ENCODE measurements around the gene NAV2. TPM values are rescaled to one million over a fixed set of nuclear protein-coding genes. Genes with fewer than 3 reads are reported as not detected.

The NAV2 gene
- total and polyA plus RNA-seq, 5 donors = 4.4 to 12.9 (median 8.6) TPM

DNA sequence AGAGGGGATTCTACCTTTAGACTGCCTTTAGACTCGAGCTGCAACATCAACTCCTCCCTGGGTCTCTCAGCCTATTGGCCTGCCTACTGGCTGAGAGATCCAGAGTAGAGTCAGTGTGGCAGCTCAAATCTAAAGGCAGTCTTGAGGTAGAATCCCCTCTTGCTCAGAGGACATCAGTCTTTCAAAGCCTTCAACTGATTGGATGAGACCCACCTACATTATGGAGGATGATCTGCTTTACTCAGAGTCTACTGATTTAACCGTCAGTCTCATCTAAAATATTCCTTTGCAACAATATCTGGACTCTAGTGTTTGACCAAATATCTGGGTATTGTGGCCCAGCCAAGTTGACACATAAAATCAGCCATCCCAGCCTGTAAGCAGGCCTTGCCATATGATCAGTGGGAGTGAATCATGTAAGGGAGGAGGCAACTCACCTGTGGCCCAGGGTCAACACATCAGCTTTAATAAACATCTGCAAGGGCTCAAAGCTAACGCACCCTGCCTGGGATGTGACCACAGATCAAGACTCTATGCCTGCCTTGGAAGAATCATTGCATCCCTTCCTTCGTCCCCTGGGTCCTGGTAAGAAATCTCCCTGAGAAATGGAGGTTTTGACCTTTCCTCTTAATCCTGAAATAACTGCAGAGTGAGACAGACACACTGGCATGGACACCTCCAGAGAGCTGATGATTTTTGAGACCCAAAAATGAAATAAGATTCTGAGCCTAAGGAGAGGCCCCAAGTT lies 249.6 kb downstream of the NAV2 start:
- Histone ChIP-seq H3K27ac (ENCODE audit: low read length) (no peak overlapping the region), H3K4me3 (ENCODE audit: low read length) (no peak overlapping the region), H3K9me3 (ENCODE audit: control insufficient read depth, low read length) (no peaks in the 10 kb centered on the region), H3K4me1 (ENCODE audit: control insufficient read depth, insufficient read depth, low read length) (peaks cover 3% of the 10 kb centered on the region), H3K27me3 (ENCODE audit: control insufficient read depth, insufficient read depth) (no peaks in the 10 kb centered on the region)
- no peak for ATAC-seq
- 96% methylated on average over 4 of the region's 4 CpGs for WGBS
- no peak for DNase-seq
- intact Hi-C loops (cut with DNase I) = no loop called here

DNA sequence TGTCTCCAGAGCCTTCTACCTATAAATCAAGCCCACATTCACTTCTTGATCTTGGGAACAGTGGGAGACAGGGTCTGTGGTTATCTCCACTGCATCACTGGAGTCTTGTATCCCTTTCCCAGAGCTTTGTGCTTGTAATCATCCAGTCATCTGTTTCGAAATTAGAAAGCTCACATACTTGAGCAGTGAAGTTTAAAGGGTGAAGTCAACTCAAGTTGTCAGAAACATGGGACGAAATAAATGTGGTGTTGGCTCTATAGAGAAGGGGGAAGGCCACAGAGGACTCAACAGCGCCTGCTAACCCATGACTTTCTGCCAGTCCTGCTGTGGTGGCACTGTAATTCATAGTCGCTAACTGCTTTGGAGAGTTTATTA lies 250.2 kb downstream of the NAV2 start:
- Histone ChIP-seq H3K9me3 (ENCODE audit: control insufficient read depth, low read length) (no peaks in the 10 kb centered on the region), H3K27ac (ENCODE audit: low read length) (no peak overlapping the region), H3K4me1 (ENCODE audit: control insufficient read depth, insufficient read depth, low read length) (peaks cover 3% of the 10 kb centered on the region), H3K27me3 (ENCODE audit: control insufficient read depth, insufficient read depth) (no peaks in the 10 kb centered on the region), H3K4me3 (ENCODE audit: low read length) (no peak overlapping the region)
- ATAC-seq (no peak), DNase-seq (no peak)
- 88% methylated on average over 4 of the region's 4 CpGs for WGBS
- intact Hi-C loops (cut with DNase I) = no loop called here

DNA sequence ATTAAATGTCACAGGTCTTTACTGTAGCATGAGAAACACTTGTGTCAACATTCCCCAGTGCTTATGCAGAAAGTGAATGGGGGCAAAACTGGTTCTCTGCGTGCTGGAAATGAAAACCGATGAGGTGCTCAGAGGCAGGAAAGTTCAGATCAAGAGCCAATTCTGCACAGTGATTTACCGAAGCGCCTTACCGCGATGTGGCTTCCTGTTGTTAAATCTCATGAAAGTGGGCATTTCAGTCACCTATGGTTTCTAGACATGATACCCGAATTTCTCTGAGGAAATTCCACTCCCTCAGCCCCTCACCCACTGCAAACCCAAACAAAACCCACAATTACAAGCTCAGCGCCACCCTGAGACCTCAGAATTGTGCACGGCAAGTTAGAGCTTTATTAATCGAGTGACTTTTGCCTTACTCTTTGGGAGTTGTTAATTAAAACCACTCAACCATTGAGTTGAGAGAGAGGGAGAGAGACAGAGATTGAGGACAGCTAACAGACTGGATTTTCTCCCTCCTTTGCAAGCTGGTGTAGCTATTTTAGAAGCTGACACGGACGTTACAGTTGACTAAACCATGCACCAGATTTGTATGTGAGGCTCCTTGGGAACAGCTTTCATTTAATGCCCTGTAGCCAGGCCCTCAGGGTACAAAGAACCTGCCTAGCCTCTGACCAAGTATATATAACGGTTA lies 251.2 kb downstream of the NAV2 start:
- WGBS = 86% methylated on average over 13 of the region's 13 CpGs
- Histone ChIP-seq H3K27ac (ENCODE audit: low read length) (no peak overlapping the region), H3K4me3 (ENCODE audit: low read length) (no peak overlapping the region), H3K9me3 (ENCODE audit: control insufficient read depth, low read length) (no peaks in the 10 kb centered on the region), H3K4me1 (ENCODE audit: control insufficient read depth, insufficient read depth, low read length) (no peaks in the 10 kb centered on the region), H3K27me3 (ENCODE audit: control insufficient read depth, insufficient read depth) (no peaks in the 10 kb centered on the region)
- no peak for DNase-seq
- intact Hi-C loops (cut with DNase I) = no loop called here
- ATAC-seq = no peak

DNA sequence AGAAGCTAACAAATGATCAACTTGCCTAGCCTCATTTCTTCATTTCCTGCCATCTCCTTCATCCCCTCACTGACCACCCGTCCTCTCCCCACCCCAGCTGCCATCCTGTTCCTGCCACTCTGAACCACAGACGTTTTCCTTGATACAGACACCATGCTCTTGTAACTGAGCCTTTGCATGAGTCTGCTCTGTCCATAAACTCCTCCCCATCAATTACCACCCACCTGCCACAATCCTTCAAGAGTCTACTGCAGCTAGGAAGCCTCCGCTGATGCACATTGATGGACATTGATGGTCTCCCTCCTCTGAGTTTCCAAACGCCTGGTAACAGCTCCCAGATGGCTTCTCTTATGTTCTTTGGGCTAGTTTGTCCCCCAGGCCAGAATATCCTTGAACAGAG lies 253.8 kb downstream of the NAV2 start:
- H3K27ac ChIP-seq (ENCODE audit: low read length) = no peak overlapping the region
- intact Hi-C loops (cut with DNase I) = no loop called here
- no peaks in the 10 kb centered on the region for H3K4me1 ChIP-seq (ENCODE audit: control insufficient read depth, insufficient read depth, low read length)
- no peaks in the 10 kb centered on the region for H3K9me3 ChIP-seq (ENCODE audit: control insufficient read depth, low read length)
- ATAC-seq = no peak
- WGBS = 77% methylated on average over 4 of the region's 4 CpGs
- H3K27me3 ChIP-seq (ENCODE audit: control insufficient read depth, insufficient read depth) = no peaks in the 10 kb centered on the region
- no peak overlapping the region for H3K4me3 ChIP-seq (ENCODE audit: low read length)
- no peak for DNase-seq

DNA sequence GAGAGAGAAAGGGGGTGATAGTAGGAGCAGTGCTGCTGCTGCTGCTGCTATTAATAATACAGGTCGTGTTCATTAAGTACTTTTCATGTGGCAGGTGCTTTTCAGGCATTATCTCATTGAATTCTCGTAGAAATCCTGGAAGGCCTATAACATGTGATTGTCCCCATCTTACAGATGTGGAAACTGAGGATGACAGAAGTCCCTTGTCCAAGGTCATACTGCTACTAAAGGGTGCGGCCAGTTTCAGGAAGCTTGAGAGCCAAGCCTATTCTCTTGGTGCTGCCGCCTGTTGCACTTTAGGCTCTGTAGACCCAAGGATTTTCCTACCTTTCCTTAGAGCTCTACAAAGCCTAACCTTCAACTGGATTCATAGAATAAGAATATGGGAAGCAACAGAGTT lies 254.3 kb downstream of the NAV2 start:
- H3K27me3 ChIP-seq (ENCODE audit: control insufficient read depth, insufficient read depth) = no peaks in the 10 kb centered on the region
- no peak overlapping the region for H3K27ac ChIP-seq (ENCODE audit: low read length)
- H3K9me3 ChIP-seq (ENCODE audit: control insufficient read depth, low read length) = no peaks in the 10 kb centered on the region
- WGBS = 94% methylated on average over 4 of the region's 4 CpGs
- intact Hi-C loops (cut with DNase I) = no loop called here
- DNase-seq (no peak), ATAC-seq (no peak)
- H3K4me1 ChIP-seq (ENCODE audit: control insufficient read depth, insufficient read depth, low read length) = no peaks in the 10 kb centered on the region
- H3K4me3 ChIP-seq (ENCODE audit: low read length) = no peak overlapping the region

DNA sequence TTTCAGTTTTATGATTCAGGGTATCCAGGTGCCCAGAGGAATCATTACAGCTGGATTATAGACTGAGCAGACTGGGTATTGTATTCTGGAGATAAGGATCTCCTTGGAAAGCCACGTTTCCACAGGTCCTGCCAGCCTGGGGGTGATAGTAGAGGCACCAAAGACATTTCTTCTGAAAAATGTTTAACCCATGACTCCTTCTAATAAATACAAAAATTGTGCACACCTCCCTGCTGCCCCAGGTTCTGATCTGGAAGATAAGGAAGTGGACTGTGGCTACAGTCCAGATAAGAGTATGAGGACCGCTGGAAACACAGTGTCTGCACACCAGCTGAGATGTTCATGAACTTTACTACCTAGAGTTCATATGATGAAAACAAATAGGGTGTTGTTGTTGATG lies 255.2 kb downstream of the NAV2 start:
- no peak overlapping the region for H3K4me3 ChIP-seq (ENCODE audit: low read length)
- no peaks in the 10 kb centered on the region for H3K27me3 ChIP-seq (ENCODE audit: control insufficient read depth, insufficient read depth)
- no peak for ATAC-seq
- no peaks in the 10 kb centered on the region for H3K4me1 ChIP-seq (ENCODE audit: control insufficient read depth, insufficient read depth, low read length)
- intact Hi-C loops (cut with DNase I) = no loop called here
- H3K9me3 ChIP-seq (ENCODE audit: control insufficient read depth, low read length) = no peaks in the 10 kb centered on the region
- 68% methylated on average over 2 of the region's 2 CpGs for WGBS
- no peak overlapping the region for H3K27ac ChIP-seq (ENCODE audit: low read length)
- no peak for DNase-seq

DNA sequence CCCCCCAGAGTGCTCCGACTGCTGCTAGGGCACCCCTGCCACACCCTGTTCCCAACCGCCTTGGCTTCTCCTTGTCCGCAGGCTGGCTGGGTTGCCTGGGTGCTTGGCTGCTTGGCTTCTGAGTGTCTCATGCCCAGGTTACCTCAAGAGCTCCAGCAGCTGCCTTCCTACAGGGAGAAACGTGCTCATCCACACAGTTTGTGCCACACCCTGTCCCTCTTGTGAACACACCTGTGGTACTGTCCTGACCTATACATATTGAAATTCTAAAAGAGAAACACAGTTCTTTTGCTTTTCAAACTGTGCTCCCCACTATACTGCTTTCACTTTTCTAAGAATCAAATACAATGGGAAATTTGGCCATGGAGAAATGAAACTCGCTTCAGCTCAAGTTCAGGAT lies 256.2 kb downstream of the NAV2 start:
- no peak for ATAC-seq
- intact Hi-C loops (cut with DNase I) = no loop called here
- WGBS = 91% methylated on average over 5 of the region's 5 CpGs

DNA sequence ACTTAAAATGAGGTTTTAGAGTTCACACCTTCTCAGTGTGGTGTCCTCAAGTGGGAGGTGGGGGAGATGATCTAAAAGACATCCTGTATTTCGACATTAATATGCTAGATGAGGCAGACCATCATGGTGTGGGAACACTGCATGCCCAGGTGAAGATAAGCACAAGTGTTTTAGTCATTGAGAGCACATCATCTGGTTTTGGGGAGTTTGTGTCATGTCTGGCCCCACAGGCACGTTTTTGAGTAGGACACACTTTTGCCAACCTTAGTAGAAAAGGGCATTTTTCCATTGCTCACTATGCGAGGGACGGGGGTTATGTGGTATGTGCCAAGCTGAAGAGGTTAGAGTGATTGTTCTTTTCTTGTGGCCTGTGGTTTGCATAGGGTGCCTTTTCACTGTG lies 258.3 kb downstream of the NAV2 start:
- no peaks in the 10 kb centered on the region for H3K27me3 ChIP-seq (ENCODE audit: control insufficient read depth, insufficient read depth)
- no peak for DNase-seq
- H3K4me1 ChIP-seq (ENCODE audit: control insufficient read depth, insufficient read depth, low read length) = no peaks in the 10 kb centered on the region
- H3K9me3 ChIP-seq (ENCODE audit: control insufficient read depth, low read length) = no peaks in the 10 kb centered on the region
- H3K4me3 ChIP-seq (ENCODE audit: low read length) = no peak overlapping the region
- ATAC-seq = peak in 1 of 2 donors; percentile 12
- WGBS = 61% methylated on average over 4 of the region's 4 CpGs
- H3K27ac ChIP-seq (ENCODE audit: low read length) = no peak overlapping the region
- intact Hi-C loops (cut with DNase I) = no loop called here

More for the DNA sequence above, 256.2 kb downstream of the NAV2 start:
- Histone ChIP-seq H3K9me3 (ENCODE audit: control insufficient read depth, low read length) (no peaks in the 10 kb centered on the region), H3K27me3 (ENCODE audit: control insufficient read depth, insufficient read depth) (no peaks in the 10 kb centered on the region), H3K27ac (ENCODE audit: low read length) (no peak overlapping the region), H3K4me1 (ENCODE audit: control insufficient read depth, insufficient read depth, low read length) (no peaks in the 10 kb centered on the region), H3K4me3 (ENCODE audit: low read length) (no peak overlapping the region)
- DNase-seq = no peak

DNA sequence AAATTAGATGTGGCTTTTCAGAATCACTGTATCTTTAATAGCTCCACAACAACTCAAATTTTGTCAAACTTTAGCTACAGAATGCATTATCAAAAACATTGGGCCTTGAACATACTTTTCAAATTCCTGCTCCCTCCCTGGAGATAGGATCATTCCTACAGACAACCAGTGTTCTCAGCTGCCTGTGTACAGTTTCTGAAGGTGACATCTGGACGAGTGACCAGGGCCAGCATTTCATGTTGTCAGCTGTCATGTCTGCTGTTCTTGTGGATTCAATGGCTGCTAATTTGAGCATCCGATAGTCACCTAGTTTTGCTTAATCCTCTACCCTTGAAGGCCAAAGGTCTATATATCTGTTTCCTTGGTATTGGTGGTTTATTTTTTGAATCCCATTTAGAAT lies 259.5 kb downstream of the NAV2 start:
- ATAC-seq (peak; percentile 46 to 47), DNase-seq (no peak)
- WGBS = 24% methylated on average over 2 of the region's 2 CpGs
- H3K27ac ChIP-seq (ENCODE audit: low read length) = no peak overlapping the region
- no peaks in the 10 kb centered on the region for H3K27me3 ChIP-seq (ENCODE audit: control insufficient read depth, insufficient read depth)
- H3K9me3 ChIP-seq (ENCODE audit: control insufficient read depth, low read length) = no peaks in the 10 kb centered on the region
- intact Hi-C loops (cut with DNase I) = no loop called here
- no peak overlapping the region for H3K4me3 ChIP-seq (ENCODE audit: low read length)
- H3K4me1 ChIP-seq (ENCODE audit: control insufficient read depth, insufficient read depth, low read length) = no peaks in the 10 kb centered on the region

DNA sequence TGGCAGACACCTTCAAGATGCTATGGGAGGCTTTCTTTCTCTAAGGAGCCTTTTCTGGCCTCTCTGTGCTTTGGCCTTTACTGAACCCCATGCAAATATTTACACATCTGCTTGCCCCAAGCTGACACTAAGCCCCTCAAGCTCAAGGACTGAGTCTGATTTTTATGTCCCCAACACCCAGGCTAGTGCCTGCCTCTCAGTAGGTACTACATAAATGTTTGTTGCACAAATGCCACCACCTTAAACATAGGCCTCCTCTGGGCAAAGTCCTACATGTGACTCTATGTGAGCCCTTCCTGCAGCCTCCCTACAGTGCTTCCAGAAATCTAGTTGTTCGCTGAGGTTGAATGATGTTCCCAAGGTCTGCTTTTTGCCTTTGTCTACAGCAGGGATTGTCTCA lies 260.0 kb downstream of the NAV2 start:
- Histone ChIP-seq H3K27me3 (ENCODE audit: control insufficient read depth, insufficient read depth) (no peaks in the 10 kb centered on the region), H3K27ac (ENCODE audit: low read length) (no peak overlapping the region), H3K4me3 (ENCODE audit: low read length) (no peak overlapping the region), H3K9me3 (ENCODE audit: control insufficient read depth, low read length) (no peaks in the 10 kb centered on the region), H3K4me1 (ENCODE audit: control insufficient read depth, insufficient read depth, low read length) (no peaks in the 10 kb centered on the region)
- no peak for ATAC-seq
- WGBS = 91% methylated on average over 1 of the region's 1 CpG
- intact Hi-C loops (cut with DNase I) = no loop called here
- no peak for DNase-seq

DNA sequence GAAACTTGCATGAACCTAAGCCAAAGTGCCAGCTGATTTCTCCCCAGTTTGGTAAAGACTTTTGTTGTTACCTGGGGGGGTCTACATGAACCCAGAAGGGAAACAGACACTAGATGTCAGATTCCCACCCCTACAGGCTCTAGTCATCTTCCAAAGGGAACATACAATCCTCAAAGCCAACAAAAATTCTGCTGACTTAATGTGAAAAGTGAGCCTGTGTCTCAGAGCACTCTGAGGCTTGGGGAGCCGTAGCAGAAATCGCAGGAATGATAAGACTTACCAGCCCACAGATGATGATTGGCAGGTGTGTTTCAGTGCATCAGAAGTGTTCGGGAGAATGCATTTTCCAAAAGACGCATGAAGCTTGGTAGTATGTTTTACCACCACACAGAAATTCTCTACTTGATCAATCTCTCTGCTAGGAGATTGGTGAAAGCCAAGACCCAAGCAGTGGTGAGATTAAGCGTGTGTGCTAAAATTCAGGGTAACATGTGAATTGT lies 260.5 kb downstream of the NAV2 start:
- ATAC-seq (no peak), DNase-seq (no peak)
- no peak overlapping the region for H3K4me3 ChIP-seq (ENCODE audit: low read length)
- no peaks in the 10 kb centered on the region for H3K27me3 ChIP-seq (ENCODE audit: control insufficient read depth, insufficient read depth)
- no peaks in the 10 kb centered on the region for H3K9me3 ChIP-seq (ENCODE audit: control insufficient read depth, low read length)
- H3K27ac ChIP-seq (ENCODE audit: low read length) = no peak overlapping the region
- WGBS = 87% methylated on average over 5 of the region's 5 CpGs
- intact Hi-C loops (cut with DNase I) = no loop called here
- H3K4me1 ChIP-seq (ENCODE audit: control insufficient read depth, insufficient read depth, low read length) = no peaks in the 10 kb centered on the region
